BLaER1 (cell line): ENCODE data around the gene GALNT18.
"Not testable (repeated sequence)": the region's sequence is repeated elsewhere in the genome, so short reads cannot be mapped to it uniquely, and the experiment has no call there.

Source experiments
- H3K27ac ChIP-seq: shearing (Covaris generic); formaldehyde crosslinking; 2 replicates; pipeline ENCODE4 v1.8.1; 2022
- H3K27me3 ChIP-seq: shearing (Covaris generic); formaldehyde crosslinking; 2 replicates; pipeline ENCODE4 v1.8.1; 2022
- H3K36me3 ChIP-seq: shearing (Covaris generic); formaldehyde crosslinking; 2 replicates; pipeline ENCODE4 v1.8.1; 2022
- H3K4me1 ChIP-seq: shearing (Covaris generic); formaldehyde crosslinking; 2 replicates; pipeline ENCODE4 v1.8.1; 2022
- H3K4me2 ChIP-seq: shearing (Covaris generic); formaldehyde crosslinking; 2 replicates; pipeline ENCODE4 v1.8.1; 2022
- H3K4me3 ChIP-seq: shearing (Covaris generic); formaldehyde crosslinking; 2 replicates; pipeline ENCODE4 v1.8.1; 2022
- H3K9ac ChIP-seq: shearing (Covaris generic); formaldehyde crosslinking; 2 replicates; pipeline ENCODE4 v1.8.1; 2022
- H3K9me3 ChIP-seq: shearing (Covaris generic); formaldehyde crosslinking; 2 replicates; pipeline ENCODE4 v1.8.1; 2022
- H4K20me1 ChIP-seq: shearing (Covaris generic); formaldehyde crosslinking; 2 replicates; pipeline ENCODE4 v1.8.1; 2022
- Cebpa-rat ChIP-seq: shearing (Covaris generic); IDR thresholded peaks from 2 replicates; pipeline ENCODE4 v1.8.1; 2022

Gene GALNT18

GRCh38 chr11:11374358-11375148 lies 247.3 kb downstream of the GALNT18 start:
- Histone ChIP-seq H4K20me1 (no peaks in the 10 kb centered on the region), H3K4me2 (no peak overlapping the region), H3K4me3 (no peak overlapping the region), H3K36me3 (no peaks in the 10 kb centered on the region), H3K9ac (no peak overlapping the region), H3K4me1 (no peaks in the 10 kb centered on the region), H3K9me3 (no peaks in the 10 kb centered on the region), H3K27ac (no peak overlapping the region), H3K27me3 (no peaks in the 10 kb centered on the region)
- TF ChIP-seq Cebpa-rat = no peak

GRCh38 chr11:11373934-11374333 lies 247.9 kb downstream of the GALNT18 start:
- H3K4me3 ChIP-seq = no peak overlapping the region
- H3K9me3 ChIP-seq = no peaks in the 10 kb centered on the region
- no peaks in the 10 kb centered on the region for H3K4me1 ChIP-seq
- no peak for TF ChIP-seq Cebpa-rat
- no peaks in the 10 kb centered on the region for H3K36me3 ChIP-seq
- no peak overlapping the region for H3K4me2 ChIP-seq
- no peaks in the 10 kb centered on the region for H3K27me3 ChIP-seq
- H4K20me1 ChIP-seq = no peaks in the 10 kb centered on the region
- no peak overlapping the region for H3K9ac ChIP-seq
- no peak overlapping the region for H3K27ac ChIP-seq

GRCh38 chr11:11372461-11372860 lies 249.3 kb downstream of the GALNT18 start:
- Histone ChIP-seq H3K27ac (no peak overlapping the region), H3K36me3 (no peaks in the 10 kb centered on the region), H3K4me3 (no peak overlapping the region), H3K4me2 (no peak overlapping the region), H3K9me3 (no peaks in the 10 kb centered on the region), H3K4me1 (no peaks in the 10 kb centered on the region), H3K9ac (no peak overlapping the region), H3K27me3 (no peaks in the 10 kb centered on the region), H4K20me1 (no peaks in the 10 kb centered on the region)
- TF ChIP-seq Cebpa-rat = no peak

GRCh38 chr11:11370962-11371303 lies 250.9 kb downstream of the GALNT18 start:
- Histone ChIP-seq H3K4me3 (no peak overlapping the region), H4K20me1 (no peaks in the 10 kb centered on the region), H3K9ac (no peak overlapping the region), H3K4me1 (no peaks in the 10 kb centered on the region), H3K27me3 (no peaks in the 10 kb centered on the region), H3K36me3 (no peaks in the 10 kb centered on the region), H3K9me3 (no peaks in the 10 kb centered on the region), H3K27ac (no peak overlapping the region), H3K4me2 (no peak overlapping the region)
- no peak for TF ChIP-seq Cebpa-rat

- Histone ChIP-seq H3K9ac (no peak overlapping the region), H3K27me3 (no peaks in the 10 kb centered on the region), H3K4me1 (no peaks in the 10 kb centered on the region), H3K4me2 (no peak overlapping the region), H4K20me1 (no peaks in the 10 kb centered on the region), H3K4me3 (no peak overlapping the region), H3K9me3 (no peaks in the 10 kb centered on the region), H3K36me3 (no peaks in the 10 kb centered on the region), H3K27ac (no peak overlapping the region)
- TF ChIP-seq Cebpa-rat = no peak
Measured at GRCh38 chr11:11370255-11370961, 251.4 kb downstream of the GALNT18 start.

GRCh38 chr11:11366793-11367192 lies 255.0 kb downstream of the GALNT18 start:
- Histone ChIP-seq H3K4me1 (no peaks in the 10 kb centered on the region), H4K20me1 (no peaks in the 10 kb centered on the region), H3K4me2 (no peak overlapping the region), H3K27me3 (no peaks in the 10 kb centered on the region), H3K9ac (no peak overlapping the region), H3K27ac (no peak overlapping the region), H3K36me3 (no peaks in the 10 kb centered on the region), H3K9me3 (no peaks in the 10 kb centered on the region), H3K4me3 (no peak overlapping the region)
- TF ChIP-seq Cebpa-rat = no peak

GRCh38 chr11:11363674-11364073 lies 258.1 kb downstream of the GALNT18 start:
- H3K4me2 ChIP-seq = no peak overlapping the region
- H3K9ac ChIP-seq = no peak overlapping the region
- no peaks in the 10 kb centered on the region for H3K36me3 ChIP-seq
- no peak for TF ChIP-seq Cebpa-rat
- no peak overlapping the region for H3K27ac ChIP-seq
- no peaks in the 10 kb centered on the region for H4K20me1 ChIP-seq
- H3K9me3 ChIP-seq = no peaks in the 10 kb centered on the region
- no peaks in the 10 kb centered on the region for H3K27me3 ChIP-seq
- no peaks in the 10 kb centered on the region for H3K4me1 ChIP-seq
- no peak overlapping the region for H3K4me3 ChIP-seq

- no peak overlapping the region for H3K9ac ChIP-seq
- no peaks in the 10 kb centered on the region for H3K9me3 ChIP-seq
- no peaks in the 10 kb centered on the region for H3K4me1 ChIP-seq
- no peak overlapping the region for H3K4me3 ChIP-seq
- no peaks in the 10 kb centered on the region for H3K27me3 ChIP-seq
- no peak overlapping the region for H3K27ac ChIP-seq
- no peak for TF ChIP-seq Cebpa-rat
- no peaks in the 10 kb centered on the region for H4K20me1 ChIP-seq
- H3K36me3 ChIP-seq = no peaks in the 10 kb centered on the region
- H3K4me2 ChIP-seq = no peak overlapping the region
Measured at GRCh38 chr11:11359611-11360010, 262.2 kb downstream of the GALNT18 start.

GRCh38 chr11:11356842-11357241 lies 265.0 kb downstream of the GALNT18 start:
- TF ChIP-seq Cebpa-rat = no peak
- Histone ChIP-seq H3K4me1 (no peaks in the 10 kb centered on the region), H3K4me3 (no peak overlapping the region), H3K4me2 (no peak overlapping the region), H3K27me3 (no peaks in the 10 kb centered on the region), H3K9ac (no peak overlapping the region), H4K20me1 (no peaks in the 10 kb centered on the region), H3K36me3 (no peaks in the 10 kb centered on the region), H3K9me3 (no peaks in the 10 kb centered on the region), H3K27ac (no peak overlapping the region)

- H3K36me3 ChIP-seq, H3K9me3 ChIP-seq, H3K27me3 ChIP-seq, H3K4me3 ChIP-seq, H3K4me2 ChIP-seq, H3K9ac ChIP-seq, H3K27ac ChIP-seq, H4K20me1 ChIP-seq, H3K4me1 ChIP-seq: not testable (repeated sequence)
Measured at GRCh38 chr11:11352878-11353277, 268.9 kb downstream of the GALNT18 start, which contains the start of gene CSNK2A3. Gene CSNK2A3 (minus strand): TSS chr11:11353250. CDS start chr11:11353119, 131 bp downstream.

- H3K4me3 ChIP-seq, H3K27ac ChIP-seq, H3K27me3 ChIP-seq, H3K9me3 ChIP-seq, H3K36me3 ChIP-seq, H3K4me1 ChIP-seq, H3K9ac ChIP-seq, H3K4me2 ChIP-seq, H4K20me1 ChIP-seq: not testable (repeated sequence)
Measured at GRCh38 chr11:11351851-11352250, 270.0 kb downstream of the GALNT18 start.
